NCI-H446 treated with DMSO at 0.1 percent for 48 hours (cell line): ENCODE data around the gene CCDC91.

Experiments used
- DNase-seq: peaks from one replicate; lab custom pipeline; 2025; lab: John Stamatoyannopoulos, UW

CCDC91 gene, protein sequence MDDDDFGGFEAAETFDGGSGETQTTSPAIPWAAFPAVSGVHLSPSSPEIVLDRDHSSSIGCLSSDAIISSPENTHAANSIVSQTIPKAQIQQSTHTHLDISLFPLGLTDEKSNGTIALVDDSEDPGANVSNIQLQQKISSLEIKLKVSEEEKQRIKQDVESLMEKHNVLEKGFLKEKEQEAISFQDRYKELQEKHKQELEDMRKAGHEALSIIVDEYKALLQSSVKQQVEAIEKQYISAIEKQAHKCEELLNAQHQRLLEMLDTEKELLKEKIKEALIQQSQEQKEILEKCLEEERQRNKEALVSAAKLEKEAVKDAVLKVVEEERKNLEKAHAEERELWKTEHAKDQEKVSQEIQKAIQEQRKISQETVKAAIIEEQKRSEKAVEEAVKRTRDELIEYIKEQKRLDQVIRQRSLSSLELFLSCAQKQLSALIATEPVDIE

GRCh38 chr12:28190321-28191050 lies at the start of gene CCDC91:
Gene CCDC91 (plus strand): TSS chr12:28190456. CDS start chr12:28257216, 66,760 bp downstream.
- peak; percentile 49 for DNase-seq

- DNase-seq, result no peak
Measured at GRCh38 chr12:28144059-28144458, 46.2 kb upstream of the CCDC91 start.

GRCh38 chr12:28144532-28144931 lies 45.7 kb upstream of the CCDC91 start:
- DNase-seq, result no peak

DNA sequence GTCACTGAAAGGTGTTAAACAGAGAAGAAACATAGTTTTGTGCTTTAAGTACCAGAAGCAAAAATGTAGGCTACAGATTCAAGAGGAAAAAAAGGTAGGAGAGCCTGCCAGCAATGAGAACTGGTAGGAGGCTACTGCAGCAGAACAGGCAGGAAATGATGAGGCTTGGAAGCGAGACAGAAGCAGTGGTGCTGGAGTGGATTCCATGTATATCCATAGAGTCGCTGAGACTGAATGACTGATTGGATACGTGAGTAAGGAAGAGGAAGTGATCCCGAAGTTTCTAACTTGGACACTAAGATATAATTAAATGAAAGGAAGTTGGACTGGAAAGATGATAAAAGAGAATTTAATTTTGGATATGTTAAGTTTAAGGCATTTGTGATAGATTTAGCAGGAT lies 45.0 kb upstream of the CCDC91 start:
- DNase-seq, result no peak

- DNase-seq, result no peak
Measured at GRCh38 chr12:28149279-28149678, 41.0 kb upstream of the CCDC91 start.

DNA sequence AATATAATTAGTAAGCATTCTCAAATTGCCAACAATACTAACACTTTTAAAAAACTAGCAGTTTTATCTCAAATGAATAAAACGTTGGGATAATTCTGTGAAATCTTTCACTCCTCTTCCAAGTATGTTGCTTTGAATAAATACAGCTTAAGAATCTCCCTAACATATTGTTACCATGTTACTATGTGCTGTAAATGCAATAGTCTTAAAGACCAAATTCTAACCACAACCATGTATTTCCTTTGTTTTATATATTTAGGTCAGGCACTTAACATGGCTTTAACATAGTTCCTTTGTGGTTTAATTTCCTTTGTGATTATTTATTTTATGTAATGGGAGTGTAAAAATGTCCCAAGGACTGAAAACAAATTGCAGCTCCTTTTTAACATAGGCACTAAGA lies 33.9 kb upstream of the CCDC91 start:
- no peak for DNase-seq

DNA sequence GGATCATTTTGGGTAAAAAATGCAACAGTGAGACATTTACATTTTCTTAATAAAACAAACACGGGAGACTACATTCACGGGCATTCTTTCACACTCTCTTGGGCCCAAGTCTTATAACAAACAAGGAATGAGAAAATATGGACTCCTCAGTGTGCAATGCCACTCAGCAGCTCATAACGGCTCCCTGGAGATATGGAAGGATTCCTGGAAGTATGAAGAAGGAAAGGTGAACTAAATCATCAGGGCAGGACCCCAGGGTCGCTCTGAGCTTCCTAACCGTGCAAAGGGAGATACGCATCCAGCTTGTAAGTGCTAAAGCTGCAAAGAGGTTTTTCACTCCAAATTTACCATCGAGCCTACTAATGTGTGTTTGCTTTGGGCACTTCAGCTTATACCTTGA lies 33.5 kb upstream of the CCDC91 start:
- DNase-seq, result no peak

DNA sequence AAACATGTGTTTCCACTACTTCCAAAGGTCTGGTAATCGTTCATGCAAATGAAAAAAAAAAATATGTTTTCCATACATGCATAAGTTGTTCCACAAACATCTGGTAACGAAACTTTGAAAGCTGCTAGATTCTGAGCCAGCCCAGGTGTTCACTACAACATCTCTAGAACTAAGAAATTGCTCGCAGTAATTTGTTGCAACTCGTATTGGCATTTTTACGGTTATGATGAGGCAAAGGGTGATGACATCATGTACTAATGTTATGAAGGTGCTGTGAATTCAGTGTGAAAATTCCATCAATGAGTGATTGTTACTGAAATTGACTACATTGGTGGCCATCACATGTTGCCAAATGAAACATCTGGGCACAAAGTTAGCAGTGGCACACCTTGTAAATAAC lies 31.9 kb upstream of the CCDC91 start:
- no peak for DNase-seq

DNA sequence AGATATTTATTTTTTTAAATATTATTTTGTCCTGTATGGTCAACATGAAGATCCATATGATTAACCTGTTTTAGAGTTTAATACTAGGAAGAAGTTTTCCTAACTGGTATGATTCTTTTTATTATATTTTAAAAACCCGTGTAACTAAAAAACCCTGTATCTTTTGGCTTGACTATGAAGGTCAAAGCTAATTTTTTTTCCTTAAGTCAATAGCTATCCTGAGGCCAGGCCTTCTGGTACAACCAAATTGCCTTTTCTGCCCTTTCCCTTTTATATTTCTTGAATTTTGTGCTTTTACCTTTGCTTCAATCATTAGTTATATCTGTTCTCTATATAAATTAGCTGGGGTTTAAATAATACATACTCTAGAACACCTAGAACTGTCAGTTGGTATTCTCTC lies 30.6 kb upstream of the CCDC91 start:
- no peak for DNase-seq

GRCh38 chr12:28161697-28162096 lies 28.6 kb upstream of the CCDC91 start:
- DNase-seq, result no peak

DNA sequence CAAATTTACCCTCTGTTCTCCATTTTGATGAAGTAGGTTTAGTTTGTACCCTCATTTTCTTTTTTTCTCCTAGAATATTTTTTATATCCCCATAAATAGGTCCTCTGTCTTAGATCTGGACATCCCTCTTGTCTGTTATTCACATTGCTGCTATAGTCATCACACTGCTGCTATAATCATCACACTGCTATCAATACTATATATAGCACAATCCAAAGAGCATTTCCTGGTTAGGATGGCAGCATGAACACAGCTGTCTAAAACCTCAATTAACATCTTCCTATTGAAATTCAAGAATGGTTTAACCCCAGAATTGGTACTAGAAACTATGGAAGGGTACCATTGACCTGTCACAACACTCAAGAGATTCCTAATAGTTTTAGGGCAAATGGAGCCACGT lies 27.6 kb upstream of the CCDC91 start:
- no peak for DNase-seq

GRCh38 chr12:28164644-28165275 lies 25.5 kb upstream of the CCDC91 start:
- DNase-seq, result no peak

DNA sequence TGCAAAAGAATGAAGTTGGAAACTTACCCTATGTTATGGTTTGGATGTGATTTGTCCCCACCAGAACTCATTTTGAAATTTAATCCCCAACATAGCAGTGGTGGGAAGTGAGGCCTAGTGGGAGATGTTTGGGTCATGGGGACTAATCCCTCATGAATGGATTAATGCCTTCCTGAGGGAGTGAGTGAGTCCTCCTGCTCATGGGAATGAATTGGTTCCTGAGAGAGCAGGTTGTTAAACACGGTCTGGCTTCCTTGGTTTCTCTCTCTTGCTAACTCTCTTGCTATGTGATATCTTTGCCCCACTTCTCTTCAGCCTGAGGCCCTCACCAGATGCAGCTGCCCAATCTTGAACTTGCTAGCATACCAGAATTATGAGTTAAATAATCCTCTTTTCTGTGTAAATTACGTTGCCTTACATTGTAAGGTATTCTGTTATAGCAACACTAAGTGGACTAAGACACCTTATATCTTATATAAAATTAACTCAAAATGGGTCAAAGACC lies 22.2 kb upstream of the CCDC91 start:
- DNase-seq, result no peak

DNA sequence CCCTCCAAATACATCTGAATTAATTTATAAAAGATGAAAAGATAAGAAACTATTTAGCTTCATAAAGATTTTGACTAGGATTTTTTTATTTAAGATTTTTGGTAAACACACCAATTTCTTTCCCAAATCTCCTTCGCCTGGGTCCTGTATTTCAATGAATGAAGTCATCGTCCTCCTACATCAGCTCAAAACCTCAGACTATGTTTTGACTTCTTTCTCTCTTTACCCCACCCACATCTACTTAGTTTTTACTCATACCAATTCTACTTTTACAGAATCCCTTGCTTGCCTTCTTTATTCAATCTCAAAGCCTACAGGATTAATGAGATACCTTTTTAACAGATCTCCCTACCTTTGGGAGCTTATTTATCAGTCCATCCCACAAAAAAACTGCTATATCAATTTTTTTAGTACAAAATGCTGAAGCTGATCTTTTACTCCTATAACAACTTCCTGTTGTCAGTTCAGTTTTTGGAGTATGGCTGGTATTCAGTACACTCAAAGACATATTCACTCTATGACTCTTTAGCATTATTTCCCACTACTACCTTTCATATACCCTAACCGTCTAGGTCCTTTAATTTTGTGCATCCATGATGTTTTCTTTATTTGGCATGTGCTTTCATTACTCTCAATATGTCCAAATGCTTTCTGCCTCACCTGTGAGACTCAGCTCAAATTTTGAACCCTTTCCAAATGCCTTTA lies 18.7 kb upstream of the CCDC91 start:
- no peak for DNase-seq

- DNase-seq, result peak; percentile 59
Measured at GRCh38 chr12:28172434-28173030, 17.7 kb upstream of the CCDC91 start.

DNA sequence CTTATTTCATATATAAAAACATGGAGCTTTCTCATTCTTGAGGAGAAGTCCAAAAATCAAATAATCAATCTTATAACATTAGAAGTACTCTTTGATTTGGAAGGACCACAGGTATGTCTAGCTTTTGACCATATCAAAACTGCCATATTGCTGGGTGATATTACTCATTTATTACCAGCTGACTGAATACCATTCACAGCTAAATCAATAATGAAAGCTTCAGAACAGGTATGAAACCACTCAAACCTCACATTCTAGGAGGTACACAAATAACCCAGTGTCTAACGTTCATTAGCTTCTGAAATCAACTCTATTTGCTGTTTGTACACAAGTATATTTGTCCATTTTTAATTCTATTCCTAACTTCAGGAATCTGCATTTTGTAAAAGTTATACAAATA lies 16.8 kb upstream of the CCDC91 start:
- no peak for DNase-seq

DNA sequence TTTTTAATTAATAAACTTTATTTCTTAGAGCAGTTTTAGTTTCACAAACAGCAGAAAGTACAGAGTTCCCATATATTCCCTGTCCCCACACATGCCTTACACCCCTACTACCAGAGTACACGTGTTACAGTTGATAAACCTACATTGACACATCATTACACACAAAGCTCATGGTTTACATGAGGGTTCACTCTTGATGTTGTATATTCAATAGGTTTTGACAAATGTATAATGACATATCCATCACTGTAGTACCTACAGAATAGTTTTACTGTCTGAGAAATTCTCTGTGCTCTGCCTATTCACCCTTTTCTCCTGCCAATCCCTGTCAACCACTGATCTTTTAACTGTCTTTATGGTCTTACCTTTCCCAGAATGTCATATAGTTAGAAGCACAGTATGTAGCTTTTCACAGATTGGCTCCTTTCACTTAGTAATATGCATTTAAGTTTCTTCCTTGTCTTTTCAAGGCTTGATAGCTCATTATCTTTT lies 15.1 kb upstream of the CCDC91 start:
- no peak for DNase-seq

DNA sequence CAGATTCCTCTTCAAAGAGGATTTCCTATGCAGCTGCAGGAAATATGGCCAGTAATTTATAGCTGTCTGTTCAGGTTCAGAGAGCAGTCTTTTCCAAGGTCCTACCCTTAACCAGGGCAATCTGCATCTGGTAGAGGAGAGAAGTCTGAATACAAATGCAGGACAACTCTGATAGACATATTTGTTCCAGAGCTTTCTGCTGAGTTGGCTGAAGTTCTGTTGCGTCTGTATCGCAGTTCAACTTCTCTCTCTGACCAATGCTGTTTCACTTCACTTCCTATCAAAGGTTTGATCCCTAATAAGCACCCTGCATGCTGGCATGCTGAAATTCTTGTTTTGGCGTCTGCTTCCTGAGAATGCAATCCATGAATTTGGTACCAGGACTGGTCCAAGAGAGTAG lies 14.0 kb upstream of the CCDC91 start:
- no peak for DNase-seq

DNA sequence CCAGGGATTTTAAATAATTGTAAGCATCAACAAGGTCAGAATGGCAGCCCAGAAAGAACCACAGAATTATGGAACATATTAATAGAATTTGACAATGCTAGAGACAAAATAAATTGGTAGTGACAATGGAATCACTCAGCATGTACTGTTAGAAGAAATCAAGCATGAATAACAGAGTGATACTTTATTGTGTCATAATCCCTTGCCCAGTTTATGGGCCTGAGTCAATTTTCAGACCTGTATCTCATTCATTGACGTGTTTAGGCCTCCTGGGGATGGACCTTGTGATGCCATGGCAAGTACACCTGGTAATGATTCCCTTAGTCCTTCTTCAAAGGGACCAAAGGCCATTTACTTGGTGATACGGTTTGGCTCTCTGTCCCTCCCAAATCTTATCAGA lies 12.8 kb upstream of the CCDC91 start:
- no peak for DNase-seq

GRCh38 chr12:28177905-28178304 lies 12.4 kb upstream of the CCDC91 start:
- no peak for DNase-seq

GRCh38 chr12:28178775-28179174 lies 11.5 kb upstream of the CCDC91 start:
- no peak for DNase-seq

- no peak for DNase-seq
Measured at GRCh38 chr12:28180786-28181185, 9.5 kb upstream of the CCDC91 start.
